Stimulated activated effector memory CD8-positive, alpha-beta T cell treated with anti-CD3 and anti-CD28 coated beads, Interleukin-12 subunit alpha, Interleukin-12 subunit beta, amount 100 ng/mL, for 72 hours (primary cell): ENCODE data around the gene ASTE1.

Source experiments
- ATAC-seq: fragments of 150-1000 bp; cut with Tn5 transposase; 2 replicates; pipeline ENCODE4 v1.10.0; 2021
- DNase-seq, 2 donors: peaks; one replicate each; pipeline ENCODE4 v3.0.0; 2021 to 2022; ENCODE audit warnings: low spot score in 2 of 2
- H3K27ac Mint-ChIP-seq: one replicate; pipeline ENCODE4 v1.8.0; 2022; ENCODE audit warnings: mild to moderate bottlenecking, mixed read lengths
- H3K36me3 Mint-ChIP-seq: one replicate; pipeline ENCODE4 v1.8.0; 2022; ENCODE audit warnings: mild to moderate bottlenecking, mixed read lengths
- H3K4me1 Mint-ChIP-seq: one replicate; pipeline ENCODE4 v1.8.0; 2022; ENCODE audit warnings: mixed read lengths
- H3K4me3 Mint-ChIP-seq: one replicate; pipeline ENCODE4 v1.8.0; 2022; ENCODE audit warnings: mild to moderate bottlenecking, mixed read lengths
- H3K9me3 Mint-ChIP-seq: one replicate; pipeline ENCODE4 v1.8.0; 2022; ENCODE audit warnings: mixed read lengths

ASTE1 gene

GRCh38 chr3:131033480-131034080, 7.0 kb upstream of the ASTE1 start:
- no peaks in the 10 kb centered on the region for H3K9me3 Mint-ChIP-seq
- no peaks in the 10 kb centered on the region for H3K4me1 Mint-ChIP-seq
- H3K36me3 Mint-ChIP-seq: no peaks in the 10 kb centered on the region
- peak; percentile 60 for ATAC-seq
- DNase-seq: peak in 1 of 2 donors; percentile 22
- H3K4me3 Mint-ChIP-seq: no peak overlapping the region
- H3K27ac Mint-ChIP-seq: no peak overlapping the region

GRCh38 chr3:131031660-131032059, 5.0 kb upstream of the ASTE1 start:
- Mint-ChIP-seq H3K4me3 (no peak overlapping the region), H3K4me1 (peaks cover 7% of the 10 kb centered on the region), H3K9me3 (no peaks in the 10 kb centered on the region), H3K36me3 (peaks cover 3% of the 10 kb centered on the region), H3K27ac (no peak overlapping the region)
- DNase-seq (no peak), ATAC-seq (no peak)

- peaks cover 28% of the 10 kb centered on the region for H3K4me1 Mint-ChIP-seq
- ATAC-seq (no peak), DNase-seq (no peak)
- no peak overlapping the region for H3K27ac Mint-ChIP-seq
- peaks cover 7% of the 10 kb centered on the region for H3K36me3 Mint-ChIP-seq
- no peak overlapping the region for H3K4me3 Mint-ChIP-seq
- no peaks in the 10 kb centered on the region for H3K9me3 Mint-ChIP-seq
These were observed 2.2 kb upstream of the ASTE1 start for GRCh38 chr3:131028844-131029243.

GRCh38 chr3:131025539-131025938, 1.1 kb downstream of the ASTE1 start:
- peaks cover 23% of the 10 kb centered on the region for H3K36me3 Mint-ChIP-seq
- no peaks in the 10 kb centered on the region for H3K9me3 Mint-ChIP-seq
- peak overlapping the region; percentile 97 for H3K27ac Mint-ChIP-seq
- no peak for DNase-seq
- H3K4me1 Mint-ChIP-seq: peaks cover 38% of the 10 kb centered on the region
- no peak for ATAC-seq
- H3K4me3 Mint-ChIP-seq: peak overlapping the region; percentile 88

- Mint-ChIP-seq H3K4me3 (no peak overlapping the region), H3K36me3 (peaks cover 46% of the 10 kb centered on the region), H3K4me1 (peaks cover 32% of the 10 kb centered on the region), H3K9me3 (no peaks in the 10 kb centered on the region), H3K27ac (peak overlapping the region; percentile 32)
- no peak for ATAC-seq
- DNase-seq: no peak
These were observed 6.4 kb downstream of the ASTE1 start for GRCh38 chr3:131020122-131020693.

GRCh38 chr3:131018970-131019369, 7.7 kb downstream of the ASTE1 start:
- ATAC-seq (no peak), DNase-seq (no peak)
- Mint-ChIP-seq H3K4me1 (peaks cover 22% of the 10 kb centered on the region), H3K27ac (no peak overlapping the region), H3K9me3 (no peaks in the 10 kb centered on the region), H3K4me3 (no peak overlapping the region), H3K36me3 (peaks cover 58% of the 10 kb centered on the region)

- Mint-ChIP-seq H3K4me1 (peaks cover 11% of the 10 kb centered on the region), H3K4me3 (no peak overlapping the region), H3K9me3 (no peaks in the 10 kb centered on the region), H3K27ac (peak overlapping the region; percentile 50), H3K36me3 (peaks cover 84% of the 10 kb centered on the region)
- no peak for DNase-seq
- ATAC-seq: peak; percentile 36
These were observed 16.9 kb downstream of the ASTE1 start for GRCh38 chr3:131009698-131010097.

GRCh38 chr3:131008326-131008725, 18.3 kb downstream of the ASTE1 start:
- peaks cover 84% of the 10 kb centered on the region for H3K36me3 Mint-ChIP-seq

GRCh38 chr3:131007782-131008181, 18.8 kb downstream of the ASTE1 start:
- Mint-ChIP-seq H3K9me3 (no peaks in the 10 kb centered on the region), H3K4me1 (peaks cover 18% of the 10 kb centered on the region), H3K36me3 (peaks cover 81% of the 10 kb centered on the region), H3K4me3 (no peak overlapping the region), H3K27ac (no peak overlapping the region)
- DNase-seq (no peak), ATAC-seq (no peak)

More at GRCh38 chr3:131008326-131008725, 18.3 kb downstream of the ASTE1 start:
- no peak for DNase-seq
- Mint-ChIP-seq H3K4me3 (no peak overlapping the region), H3K9me3 (no peaks in the 10 kb centered on the region), H3K27ac (no peak overlapping the region), H3K4me1 (peaks cover 18% of the 10 kb centered on the region)
- ATAC-seq: no peak

GRCh38 chr3:131007256-131007655, 19.4 kb downstream of the ASTE1 start:
- Mint-ChIP-seq H3K36me3 (peaks cover 76% of the 10 kb centered on the region), H3K4me3 (no peak overlapping the region), H3K4me1 (peaks cover 18% of the 10 kb centered on the region), H3K9me3 (no peaks in the 10 kb centered on the region), H3K27ac (no peak overlapping the region)
- DNase-seq (no peak), ATAC-seq (no peak)

GRCh38 chr3:131004603-131005002, 22.0 kb downstream of the ASTE1 start:
- Mint-ChIP-seq H3K4me3 (no peak overlapping the region), H3K4me1 (peaks cover 18% of the 10 kb centered on the region), H3K36me3 (peaks cover 82% of the 10 kb centered on the region), H3K9me3 (no peaks in the 10 kb centered on the region), H3K27ac (no peak overlapping the region)
- peak; percentile 74 for ATAC-seq
- DNase-seq: no peak

GRCh38 chr3:131001071-131001470, 25.6 kb downstream of the ASTE1 start:
- peaks cover 85% of the 10 kb centered on the region for H3K36me3 Mint-ChIP-seq
- H3K9me3 Mint-ChIP-seq: no peaks in the 10 kb centered on the region
- H3K4me3 Mint-ChIP-seq: no peak overlapping the region
- no peak for ATAC-seq
- H3K4me1 Mint-ChIP-seq: peaks cover 18% of the 10 kb centered on the region
- no peak for DNase-seq
- no peak overlapping the region for H3K27ac Mint-ChIP-seq

GRCh38 chr3:130997289-130997688, 29.3 kb downstream of the ASTE1 start:
- ATAC-seq: no peak

GRCh38 chr3:130992344-130992743, 34.3 kb downstream of the ASTE1 start:
- DNase-seq (no peak), ATAC-seq (no peak)
- peaks cover 57% of the 10 kb centered on the region for H3K36me3 Mint-ChIP-seq
- H3K9me3 Mint-ChIP-seq: no peaks in the 10 kb centered on the region
- peak overlapping the region; percentile 16 for H3K27ac Mint-ChIP-seq
- H3K4me1 Mint-ChIP-seq: no peaks in the 10 kb centered on the region
- H3K4me3 Mint-ChIP-seq: no peak overlapping the region

More at GRCh38 chr3:130997289-130997688, 29.3 kb downstream of the ASTE1 start:
- H3K36me3 Mint-ChIP-seq: peaks cover 82% of the 10 kb centered on the region
- H3K4me1 Mint-ChIP-seq: no peaks in the 10 kb centered on the region
- H3K9me3 Mint-ChIP-seq: no peaks in the 10 kb centered on the region
- no peak overlapping the region for H3K27ac Mint-ChIP-seq
- H3K4me3 Mint-ChIP-seq: no peak overlapping the region
- DNase-seq: no peak

- ATAC-seq: peak; percentile 46
These were observed 35.5 kb downstream of the ASTE1 start for GRCh38 chr3:130991126-130991525.

GRCh38 chr3:130990282-130990681, 36.3 kb downstream of the ASTE1 start:
- no peak for DNase-seq
- Mint-ChIP-seq H3K4me1 (no peaks in the 10 kb centered on the region), H3K9me3 (no peaks in the 10 kb centered on the region), H3K4me3 (no peak overlapping the region), H3K27ac (no peak overlapping the region), H3K36me3 (peaks cover 41% of the 10 kb centered on the region)
- ATAC-seq: no peak

More at GRCh38 chr3:130991126-130991525, 35.5 kb downstream of the ASTE1 start:
- no peaks in the 10 kb centered on the region for H3K9me3 Mint-ChIP-seq
- peaks cover 50% of the 10 kb centered on the region for H3K36me3 Mint-ChIP-seq
- no peak for DNase-seq
- H3K27ac Mint-ChIP-seq: no peak overlapping the region
- H3K4me1 Mint-ChIP-seq: no peaks in the 10 kb centered on the region
- no peak overlapping the region for H3K4me3 Mint-ChIP-seq
